ENCODE results near the gene GLYAT. TPM values are rescaled to one million over a fixed set of nuclear protein-coding genes. Genes with fewer than 3 reads are reported as not detected.

Gene GLYAT
- total and polyA plus RNA-seq, 2 donors (not counting 1 experiment from before 2014, with no cell fraction given): not detected

GRCh38 chr11:58688789-58689503 is 42.8 kb downstream of the GLYAT start:
- no peaks in the 10 kb centered on the region for H3K9me3 ChIP-seq (ENCODE audit: control extremely low read depth in 1 of 3, control insufficient read depth in 2 of 3, insufficient read depth in 1 of 3, low read length in 2 of 3)
- H3K79me2 ChIP-seq (ENCODE audit: control insufficient read depth, insufficient read depth, low read length): no peaks in the 10 kb centered on the region
- Mint-ChIP-seq H3K27ac (no peak overlapping the region), H3K9me3 (ENCODE audit: insufficient read depth) (no peaks in the 10 kb centered on the region), H3K4me3 (no peak overlapping the region), H3K27me3 (peaks cover 6% of the 10 kb centered on the region), H3K4me1 (no peaks in the 10 kb centered on the region)
- no peaks in the 10 kb centered on the region for H4K20me1 ChIP-seq (ENCODE audit: control insufficient read depth, insufficient read depth, low read length, poor library complexity, severe bottlenecking)
- ChIA-PET CTCF (interaction anchor here (1.6 kb wide), 1 partner anchor 11 kb away, joined by 4 read pairs; no protein-coding TSS in a partner anchor), POLR2A (no interaction called here)
- no peak overlapping the region for H2AFZ ChIP-seq (ENCODE audit: insufficient read depth, low read depth, low read length, poor library complexity, severe bottlenecking)
- 72% methylated on average over 3 of the region's 4 CpGs for WGBS (ENCODE audit: insufficient coverage)
- no peak overlapping the region for H3K9ac ChIP-seq (ENCODE audit: low read length)
- no peak overlapping the region for H3K4me2 ChIP-seq (replicated peaks; ENCODE audit: low read depth, low read length, poor library complexity, severe bottlenecking)
- no peak overlapping the region for H3K4me3 ChIP-seq (ENCODE audit: control extremely low read depth in 1 of 5, extremely low read depth in 1 of 5, insufficient read depth in 1 of 5, low read depth in 2 of 5, low read length in 4 of 5)
- intact Hi-C loops (cut with micrococcal nuclease): no loop called here
- TF ChIP-seq EZH2 (IDR thresholded peaks at IDR 0.05; ENCODE audit: borderline replicate concordance, insufficient read depth, low read depth, low read length, poor library complexity, severe bottlenecking) (no peak), CTCF (IDR thresholded peaks at IDR 0.05) (no peak)
- H3K27ac ChIP-seq (ENCODE audit: low read length in 2 of 2): no peak overlapping the region
- DNase-seq: no peak
- no peaks in the 10 kb centered on the region for H3K4me1 ChIP-seq (ENCODE audit: control insufficient read depth in 2 of 2, insufficient read depth in 2 of 2, low read length in 2 of 2)
- ATAC-seq (ENCODE audit: low read depth): no peak
- H3K27me3 ChIP-seq (replicated peaks in 1 of 4; ENCODE audit: control extremely low read depth in 1 of 4, control insufficient read depth in 3 of 4, insufficient read depth in 4 of 4, low read length in 3 of 4): peaks cover 0 to 6% (median 0%) of the 10 kb centered on the region in 4 experiments
- H3K36me3 ChIP-seq (replicated peaks in 1 of 2; ENCODE audit: control extremely low read depth in 1 of 2, control insufficient read depth in 1 of 2, extremely low read depth in 1 of 2, insufficient read depth in 2 of 2, low read length in 1 of 2): no peaks in the 10 kb centered on the region

- no peak overlapping the region for H3K27ac Mint-ChIP-seq
- WGBS (ENCODE audit: insufficient coverage): 11% methylated on average over 3 of the region's 9 CpGs
- ChIA-PET POLR2A (no interaction called here), CTCF (interaction anchor here (0.6 to 1.7 kb wide), 6 partner anchors 9 to 914 kb away, joined by 3 to 5 read pairs (median 4); no protein-coding TSS in a partner anchor)
- DNase-seq (no peak), ATAC-seq (ENCODE audit: low read depth) (no peak)
- peaks cover 0 to 6% (median 0%) of the 10 kb centered on the region in 4 experiments for H3K27me3 ChIP-seq (replicated peaks in 1 of 4; ENCODE audit: control extremely low read depth in 1 of 4, control insufficient read depth in 3 of 4, insufficient read depth in 4 of 4, low read length in 3 of 4)
- no peaks in the 10 kb centered on the region for H3K4me1 Mint-ChIP-seq
- H3K27ac ChIP-seq (ENCODE audit: low read length in 2 of 2): no peak overlapping the region
- TF ChIP-seq EZH2 (IDR thresholded peaks at IDR 0.05; ENCODE audit: borderline replicate concordance, insufficient read depth, low read depth, low read length, poor library complexity, severe bottlenecking): no peak
- no peak for TF ChIP-seq CTCF (IDR thresholded peaks at IDR 0.05)
- no peaks in the 10 kb centered on the region for H3K79me2 ChIP-seq (ENCODE audit: control insufficient read depth, insufficient read depth, low read length)
- H2AFZ ChIP-seq (ENCODE audit: insufficient read depth, low read depth, low read length, poor library complexity, severe bottlenecking): no peak overlapping the region
- H3K36me3 ChIP-seq (replicated peaks in 1 of 2; ENCODE audit: control extremely low read depth in 1 of 2, control insufficient read depth in 1 of 2, extremely low read depth in 1 of 2, insufficient read depth in 2 of 2, low read length in 1 of 2): no peaks in the 10 kb centered on the region
- no peak overlapping the region for H3K4me3 ChIP-seq (ENCODE audit: control extremely low read depth in 1 of 5, extremely low read depth in 1 of 5, insufficient read depth in 1 of 5, low read depth in 2 of 5, low read length in 4 of 5)
- H3K4me2 ChIP-seq (replicated peaks; ENCODE audit: low read depth, low read length, poor library complexity, severe bottlenecking): no peak overlapping the region
- no peaks in the 10 kb centered on the region for H3K9me3 Mint-ChIP-seq (ENCODE audit: insufficient read depth)
- H3K27me3 Mint-ChIP-seq: peaks cover 10% of the 10 kb centered on the region
- H3K4me1 ChIP-seq (ENCODE audit: control insufficient read depth in 2 of 2, insufficient read depth in 2 of 2, low read length in 2 of 2): no peaks in the 10 kb centered on the region
- H4K20me1 ChIP-seq (ENCODE audit: control insufficient read depth, insufficient read depth, low read length, poor library complexity, severe bottlenecking): no peaks in the 10 kb centered on the region
- no peak overlapping the region for H3K9ac ChIP-seq (ENCODE audit: low read length)
- H3K4me3 Mint-ChIP-seq: no peak overlapping the region
- intact Hi-C loops (cut with micrococcal nuclease): no loop called here
- H3K9me3 ChIP-seq (ENCODE audit: control extremely low read depth in 1 of 3, control insufficient read depth in 2 of 3, insufficient read depth in 1 of 3, low read length in 2 of 3): no peaks in the 10 kb centered on the region
Observed at GRCh38 chr11:58685973-58686722, 45.6 kb downstream of the GLYAT start.

All from B cell (primary cell).